ENCODE measurements around the gene MAPT.
"Not testable (repeated sequence)": the region's sequence is repeated elsewhere in the genome, so short reads cannot be mapped to it uniquely, and the experiment has no call there.

MAPT gene

GRCh38 chr17:45896803-45897693, 2.7 kb downstream of the MAPT start:
- DNase-seq, result peak in 14 of 58 donors; percentile 15 to 63 (median 38)

DNA sequence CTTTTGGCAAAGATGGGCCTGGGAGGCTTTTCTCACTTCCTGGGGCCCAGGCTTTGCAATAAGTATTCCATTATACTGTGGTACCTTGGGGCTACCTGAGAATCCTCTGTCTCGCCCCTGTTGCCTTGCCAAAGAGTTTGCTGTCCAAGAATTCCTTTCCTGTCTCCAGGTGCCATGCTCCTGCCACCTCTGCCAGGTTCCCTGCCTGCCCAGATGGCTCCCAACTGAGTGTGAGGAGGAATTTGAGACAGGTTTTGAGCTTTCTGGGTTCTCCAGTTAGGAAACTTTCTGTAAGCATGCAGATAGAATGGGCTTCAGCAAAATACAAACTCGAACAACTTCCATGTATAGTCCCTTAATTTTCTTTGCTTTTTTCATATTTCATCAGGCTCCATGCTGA, 5.8 kb downstream of the MAPT start:
- no peak for DNase-seq

DNA sequence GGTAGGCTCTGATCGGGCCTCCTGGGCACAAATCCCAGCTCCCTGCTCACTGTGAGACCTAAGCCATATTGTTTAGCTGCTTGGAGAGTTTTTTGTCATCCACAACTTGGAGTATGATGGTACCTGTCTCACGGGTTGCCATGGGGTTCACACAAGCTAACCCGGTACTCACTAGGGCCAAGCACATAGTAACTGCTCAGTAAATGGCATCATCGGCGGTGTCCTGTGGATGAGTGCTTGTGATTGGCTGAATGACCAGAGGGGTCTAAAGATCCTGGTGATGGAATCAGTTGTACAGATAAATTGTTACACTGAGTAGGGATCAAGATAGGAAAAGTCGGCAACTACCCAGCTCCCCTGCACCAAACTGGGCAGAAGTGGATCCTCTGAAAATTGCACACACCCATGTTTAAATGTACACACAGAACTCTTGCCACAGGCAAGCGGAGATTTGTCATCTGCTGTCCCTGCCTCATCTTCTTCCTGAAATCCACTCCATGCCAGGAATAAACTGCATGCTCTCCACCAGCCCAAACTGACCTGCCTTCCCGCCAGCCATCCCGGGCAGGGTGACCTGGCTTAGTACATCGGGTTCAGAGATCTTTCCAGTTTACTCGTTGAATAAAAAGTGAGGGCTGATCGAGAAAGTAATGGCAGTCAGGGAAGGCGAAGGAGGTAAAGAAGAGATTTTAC, 6.5 kb downstream of the MAPT start:
- DNase-seq, result no peak

- peak in 5 of 58 donors; percentile 5 to 42 (median 28) for DNase-seq
These were observed 8.6 kb downstream of the MAPT start for GRCh38 chr17:45902892-45903346.

DNA sequence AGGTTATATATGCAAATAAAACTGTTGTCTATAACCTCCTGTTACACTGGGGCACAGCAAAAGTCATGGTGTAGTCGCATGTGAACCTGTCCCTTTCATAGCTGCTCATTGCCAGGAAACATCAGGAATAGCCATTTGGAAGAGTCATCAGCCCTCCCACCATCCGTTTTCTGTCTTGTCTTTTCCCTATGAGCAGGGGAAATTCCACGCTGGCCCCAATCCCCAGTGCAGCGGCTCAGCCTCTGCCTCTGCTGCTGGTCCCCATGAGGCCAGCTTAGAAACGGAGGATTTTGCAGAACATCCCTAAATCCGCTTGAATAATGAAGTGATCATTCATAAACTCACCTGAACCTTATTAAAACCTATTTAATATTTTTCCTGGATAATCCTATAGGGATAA, 10.5 kb downstream of the MAPT start:
- peak in 2 of 58 donors; percentile 17 to 18 for DNase-seq

- DNase-seq, result no peak
These were observed 11.5 kb downstream of the MAPT start for GRCh38 chr17:45905814-45906213.

- DNase-seq, result no peak
These were observed 11.9 kb downstream of the MAPT start for GRCh38 chr17:45906237-45906636.

GRCh38 chr17:45906927-45907622, 12.7 kb downstream of the MAPT start:
- DNase-seq, result no peak

DNA sequence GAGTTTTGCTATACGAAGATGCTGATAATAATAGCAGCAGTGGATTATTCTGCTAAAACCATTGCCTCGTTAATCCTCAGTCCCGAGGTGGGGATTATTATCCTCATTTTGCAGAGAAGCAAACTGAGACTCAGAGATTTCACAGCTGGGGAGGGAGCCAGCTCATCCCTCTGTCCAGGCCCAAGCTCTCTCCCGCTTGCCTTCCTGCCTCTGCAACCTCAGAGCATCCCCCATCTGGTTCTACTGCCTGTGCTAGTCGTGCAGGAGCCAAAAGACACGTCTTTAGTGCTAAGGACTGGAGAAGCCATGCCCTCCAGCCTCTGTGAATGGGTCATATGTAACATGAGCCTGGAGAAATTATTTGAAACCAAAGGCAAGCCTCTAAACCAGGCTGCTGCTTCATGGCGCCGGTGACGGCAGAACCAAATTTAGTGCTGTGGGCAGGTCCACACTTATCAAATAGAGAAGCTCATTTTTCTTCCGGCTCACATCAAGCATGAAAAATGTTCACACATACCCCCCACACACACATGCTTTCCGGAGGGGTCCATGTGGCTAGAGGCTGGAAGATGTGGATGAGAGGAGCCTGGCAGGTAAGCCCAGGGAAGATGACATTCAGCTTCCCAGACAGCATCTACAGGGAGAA, 13.5 kb downstream of the MAPT start:
- DNase-seq, result peak in 18 of 58 donors; percentile 13 to 48 (median 34)

- DNase-seq, result peak in 2 of 58 donors; percentile 24 to 26
These were observed 14.1 kb downstream of the MAPT start for GRCh38 chr17:45908460-45908859.

GRCh38 chr17:45908935-45909334, 14.6 kb downstream of the MAPT start:
- DNase-seq, result no peak

GRCh38 chr17:45910667-45911066, 16.3 kb downstream of the MAPT start:
- DNase-seq, result peak in 5 of 58 donors; percentile 20 to 37 (median 22)

- DNase-seq, result no peak
These were observed 18.0 kb downstream of the MAPT start for GRCh38 chr17:45912319-45912718.

- not testable (repeated sequence) for DNase-seq
These were observed 18.7 kb downstream of the MAPT start for GRCh38 chr17:45913030-45913429.

GRCh38 chr17:45914047-45914717, 19.8 kb downstream of the MAPT start:
- DNase-seq, result peak in 3 of 58 donors; percentile 20 to 43 (median 21)

DNA sequence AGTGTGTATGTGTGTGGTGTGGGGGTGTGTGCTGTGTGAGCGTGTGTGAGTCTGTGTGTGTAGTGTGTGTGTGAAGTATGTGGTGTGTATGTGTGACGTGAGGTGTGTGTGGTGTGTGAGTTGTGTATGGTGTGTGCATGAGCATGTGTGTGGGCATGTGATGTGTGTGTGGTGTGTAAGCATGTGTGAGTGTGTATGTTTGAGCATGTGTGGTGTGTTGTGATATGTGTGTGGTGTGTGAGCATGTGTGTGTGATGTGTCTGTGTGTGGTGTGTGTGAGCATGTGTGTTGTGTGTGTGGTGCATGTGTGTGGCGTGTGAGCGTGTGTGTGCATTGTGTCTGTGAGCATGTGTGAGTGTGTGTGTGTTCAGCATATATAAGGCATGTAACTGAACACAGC, 20.9 kb downstream of the MAPT start:
- no peak for DNase-seq

DNA sequence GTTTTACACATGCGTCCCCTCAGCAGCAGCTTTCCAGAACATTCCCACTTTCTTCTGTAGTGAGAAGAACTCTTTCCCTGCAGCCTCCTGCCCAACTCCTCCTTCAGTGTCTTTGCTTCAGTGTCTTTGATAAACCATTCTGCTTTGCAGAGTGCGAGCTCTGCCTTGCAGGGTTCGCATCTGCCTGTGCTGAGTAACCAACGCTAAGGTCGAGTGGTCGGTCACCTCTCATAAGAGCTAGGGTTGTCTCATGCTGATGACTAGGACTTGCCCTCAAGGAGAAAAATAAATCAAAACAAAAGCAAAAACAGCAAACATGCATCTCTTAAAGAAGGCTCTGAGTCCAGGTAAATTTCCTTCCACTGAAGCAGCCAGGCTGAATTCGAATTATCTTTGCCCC, 22.7 kb downstream of the MAPT start:
- DNase-seq, result no peak

DNA sequence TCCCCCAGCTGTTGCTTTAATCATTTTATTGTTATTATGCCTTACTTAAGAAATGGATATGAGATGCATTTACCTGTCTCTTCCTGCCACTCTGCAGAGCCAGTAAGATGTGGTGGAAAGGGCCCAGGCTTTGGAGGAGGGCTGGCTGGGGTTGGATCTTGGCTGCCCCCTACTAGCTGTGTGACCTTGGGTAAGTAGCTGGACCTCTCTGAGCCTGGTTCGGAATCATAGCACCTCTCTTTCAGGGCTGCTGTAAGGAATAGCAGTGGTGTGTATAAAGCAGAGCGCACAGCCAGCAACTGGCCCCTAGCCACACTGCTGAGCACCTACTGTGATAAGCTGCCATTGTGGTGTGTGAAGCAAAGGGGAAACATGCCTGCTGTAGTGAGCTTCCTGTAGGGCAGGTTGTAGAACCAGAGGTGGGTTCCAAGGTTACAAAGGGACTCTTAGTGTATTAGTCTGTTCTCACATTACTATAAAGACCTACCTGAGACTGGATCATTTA, 23.9 kb downstream of the MAPT start:
- no peak for DNase-seq

- no peak for DNase-seq
These were observed 24.8 kb downstream of the MAPT start for GRCh38 chr17:45919136-45919535.

DNA sequence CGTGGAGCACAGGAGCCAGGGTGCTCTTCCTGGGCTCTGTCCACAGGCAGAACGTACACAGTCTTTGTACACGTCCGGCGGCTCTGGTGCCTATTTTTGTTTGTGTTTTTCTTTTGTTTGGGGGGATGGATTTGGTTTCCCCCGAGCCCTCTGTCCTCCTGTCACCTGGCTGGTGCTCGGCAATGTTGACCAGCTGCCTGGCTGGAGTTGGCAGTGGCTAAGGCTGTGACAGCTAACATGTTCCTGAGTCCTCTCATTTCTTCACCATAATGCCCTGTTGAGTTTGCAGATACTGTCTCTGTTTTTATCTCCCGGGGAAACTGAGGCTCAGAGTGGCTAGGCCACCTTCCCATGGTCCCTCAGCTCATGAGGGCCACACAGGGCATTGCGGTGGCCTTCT, 25.7 kb downstream of the MAPT start:
- DNase-seq, result no peak

All from anterior cingulate cortex (tissue), 58 donors.